ENCODE results near the gene NOS1AP.

- no peak for TF ChIP-seq POLR2A (IDR thresholded peaks at IDR 0.05; ENCODE audit: low read depth, low read length)
- TF ChIP-seq POLR2AphosphoS5 (IDR thresholded peaks at IDR 0.05; ENCODE audit: low read depth, low read length): no peak
These were observed 38.7 kb upstream of the NOS1AP start for GRCh38 chr1:162030759-162031280.
